Naive thymus-derived CD4-positive, alpha-beta T cell (primary cell): ENCODE results near the gene MDN1. TPM values are rescaled to one million over a fixed set of nuclear protein-coding genes. Genes with fewer than 3 reads are reported as not detected.
A peak's percentile ranks its signal among the peaks of the same experiment; 100 is the strongest.

Experiments
- ATAC-seq: fragments of 150-1000 bp; cut with Tn5 transposase; 2 replicates; pipeline ENCODE4 v1.10.0; 2021; ENCODE audit warnings: mild to moderate bottlenecking, moderate library complexity
- CTCF ChIA-PET: fragments of 350-600 bp; sonication (Branson Sonifier 250); formaldehyde crosslinking; loops from one replicate; lab custom pipeline; 2021; ENCODE audit warnings: antibody characterized with exemption; lab: Charles Lee
- POLR2A ChIA-PET: fragments of 350-600 bp; sonication (Branson Sonifier 250); formaldehyde crosslinking; loops from one replicate; lab custom pipeline; 2021; ENCODE audit warnings: antibody characterized with exemption, inconsistent platforms; lab: Charles Lee
- DNase-seq, 9 donors: peaks; one replicate each; pipeline versions ENCODE4 v3.0.0 to v3.0.0-alpha.2; 2020 to 2022; ENCODE audit warnings: mixed read lengths in 1 of 9
- H3K27ac ChIP-seq: one replicate; pipeline ENCODE4 v1.7.0; 2013; ENCODE audit warnings: mild to moderate bottlenecking, low read depth, low read length, moderate library complexity
- H3K27me3 ChIP-seq, 2 donors: one replicate each; pipeline ENCODE4 v1.7.0; 2013; ENCODE audit warnings: low read length in 2 of 2, mild to moderate bottlenecking in 2 of 2, moderate library complexity in 2 of 2; ENCODE audit not compliant: control insufficient read depth in 2 of 2, insufficient read depth in 2 of 2
- H3K36me3 ChIP-seq, 3 experiments: 1 replicate in 2 of 3; 2 replicates in 1 of 3; pipeline ENCODE4 v1.7.0; 2013; ENCODE audit warnings: low read length in 3 of 3, mild to moderate bottlenecking in 3 of 3, moderate library complexity in 1 of 3; ENCODE audit not compliant: insufficient read depth in 3 of 3, control insufficient read depth in 2 of 3
- H3K4me1 ChIP-seq, 2 donors: one replicate each; pipeline ENCODE4 v1.7.0; 2013; ENCODE audit warnings: low read length in 2 of 2, mild to moderate bottlenecking in 2 of 2, moderate library complexity in 1 of 2; ENCODE audit not compliant: control insufficient read depth in 2 of 2, insufficient read depth in 2 of 2
- H3K4me3 ChIP-seq: 2 replicates; pipeline ENCODE4 v1.7.0; 2013; ENCODE audit warnings: mild to moderate bottlenecking, low read length
- H3K9me3 ChIP-seq, 3 experiments: 1 replicate in 2 of 3; 2 replicates in 1 of 3; pipeline ENCODE4 v1.7.0; 2013; ENCODE audit warnings: low read length in 3 of 3; ENCODE audit not compliant: control insufficient read depth in 2 of 3
- H3K27ac Mint-ChIP-seq, 9 donors: one replicate each; pipeline ENCODE4 v1.8.0; 2020 to 2022; ENCODE audit warnings: mixed read lengths in 9 of 9, mild to moderate bottlenecking in 8 of 9, moderate library complexity in 5 of 9, inconsistent platforms in 2 of 9
- H3K27me3 Mint-ChIP-seq, 5 donors: one replicate each; pipeline ENCODE4 v1.8.0; 2021 to 2022; ENCODE audit warnings: mixed read lengths in 5 of 5, mild to moderate bottlenecking in 1 of 5
- H3K36me3 Mint-ChIP-seq, 5 donors: one replicate each; pipeline ENCODE4 v1.8.0; 2020 to 2022; ENCODE audit warnings: mixed read lengths in 5 of 5, mild to moderate bottlenecking in 3 of 5, inconsistent platforms in 1 of 5
- H3K4me1 Mint-ChIP-seq, 7 donors: one replicate each; pipeline ENCODE4 v1.8.0; 2020 to 2022; ENCODE audit warnings: mixed read lengths in 7 of 7, mild to moderate bottlenecking in 3 of 7, inconsistent platforms in 1 of 7
- H3K4me3 Mint-ChIP-seq, 10 donors: one replicate each; pipeline ENCODE4 v1.8.0; 2020 to 2022; ENCODE audit warnings: mild to moderate bottlenecking in 10 of 10, mixed read lengths in 10 of 10, moderate library complexity in 6 of 10, inconsistent platforms in 2 of 10
- H3K9me3 Mint-ChIP-seq, 11 donors: one replicate each; pipeline ENCODE4 v1.8.0; 2020 to 2022; ENCODE audit warnings: mixed read lengths in 11 of 11, mild to moderate bottlenecking in 4 of 11, inconsistent platforms in 1 of 11, moderate library complexity in 1 of 11
- intact Hi-C, 2 donors: fragments of 100-400 bp; cut with micrococcal nuclease; formaldehyde crosslinking; loops; one replicate each; pipeline ENCODE4 v1.15.1; 2023
- polyA plus RNA-seq, 2 donors: library from polyadenylated mRNA; unstranded; fragments of 300-500 nt; fragmentation: Illumina TruSeq; gene quantifications; one replicate each; pipeline ENCODE4 v1.2.3, GENCODE V29; 2021
- total RNA-seq, 6 experiments: library from RNA in 5 of 6; stranded (reverse) in 5 of 6; gene quantifications; 1 replicate in 5 of 6; 2 replicates in 1 of 6; pipeline ENCODE4 v1.2.3 and lab custom pipeline; 2021 to 2026

MDN1 gene
- total and polyA plus RNA-seq, 7 experiments from 2014 or later, result 8.2 to 66.1 (median 62.7) TPM

DNA sequence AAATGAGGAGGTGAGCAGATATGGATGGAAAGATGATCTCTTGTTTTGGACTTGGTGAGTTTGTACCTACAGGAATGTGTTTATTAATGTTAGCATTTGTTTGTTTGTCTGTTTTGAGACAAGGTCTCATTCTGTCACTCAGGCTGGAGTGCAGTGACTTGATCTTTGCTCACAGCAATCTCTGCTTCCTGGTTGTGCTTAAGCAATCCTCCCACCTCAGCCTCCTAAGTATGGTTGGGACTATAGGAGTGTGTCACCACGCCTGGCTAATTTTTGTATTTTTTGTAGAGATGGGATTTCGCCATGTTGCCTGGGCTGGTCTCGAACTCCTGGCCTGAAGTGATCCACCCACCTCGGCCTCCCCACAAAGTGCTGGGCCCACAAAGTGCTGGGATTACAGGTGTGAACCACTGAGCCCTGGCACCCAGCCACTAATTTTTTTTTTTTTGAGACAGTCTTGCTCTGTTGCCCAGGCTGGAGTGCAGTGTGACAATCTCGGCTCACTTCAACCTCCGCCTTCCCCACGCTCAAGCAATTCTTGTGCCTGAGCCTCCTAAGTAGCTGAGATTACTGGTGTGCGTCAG lies 17.1 kb upstream of the MDN1 start:
- Histone ChIP-seq H3K36me3 (peaks cover 0 to 9% (median 0%) of the 10 kb centered on the region in 3 experiments), H3K27ac (no peak overlapping the region), H3K27me3 (no peaks in the 10 kb centered on the region), H3K9me3 (no peaks in the 10 kb centered on the region), H3K4me1 (peaks cover 13 to 22% of the 10 kb centered on the region in 2 donors), H3K4me3 (no peak overlapping the region)
- intact Hi-C loops, result no loop called here
- peak overlapping the region in 8 of 9 donors; percentile 34 to 89 (median 74) for H3K27ac Mint-ChIP-seq
- ChIA-PET POLR2A (no interaction called here), CTCF (no interaction called here)
- peaks cover 0 to 40% (median 25%) of the 10 kb centered on the region in 5 donors for H3K36me3 Mint-ChIP-seq
- ATAC-seq, result no peak
- peaks cover 30 to 69% (median 45%) of the 10 kb centered on the region in 7 donors for H3K4me1 Mint-ChIP-seq
- H3K27me3 Mint-ChIP-seq, result no peaks in the 10 kb centered on the region
- peak in 1 of 9 donors; percentile 7 for DNase-seq
- peak overlapping the region in 9 of 10 donors; percentile 1 to 71 (median 32) for H3K4me3 Mint-ChIP-seq
- no peaks in the 10 kb centered on the region for H3K9me3 Mint-ChIP-seq

- Histone ChIP-seq H3K4me1 (peaks cover 21 to 33% of the 10 kb centered on the region in 2 donors), H3K9me3 (no peaks in the 10 kb centered on the region), H3K27me3 (no peaks in the 10 kb centered on the region), H3K27ac (peak overlapping the region; percentile 51), H3K36me3 (peaks cover 0 to 4% (median 0%) of the 10 kb centered on the region in 3 experiments), H3K4me3 (peak overlapping the region; percentile 2)
- Mint-ChIP-seq H3K4me3 (peak overlapping the region; percentile 54 to 78 (median 69)), H3K27ac (peak overlapping the region; percentile 55 to 89 (median 87)), H3K27me3 (no peaks in the 10 kb centered on the region), H3K9me3 (no peaks in the 10 kb centered on the region), H3K4me1 (peaks cover 33 to 77% (median 53%) of the 10 kb centered on the region in 7 donors), H3K36me3 (peaks cover 0 to 45% (median 25%) of the 10 kb centered on the region in 5 donors)
- ATAC-seq (peak; percentile 83), DNase-seq (peak in 3 of 9 donors; percentile 16 to 31 (median 25))
- intact Hi-C loops, result loop anchor here (2.0 kb wide), 1 partner anchor 16 kb away; the partner anchor contains the start of gene MDN1 (in 2 of the 2)
- ChIA-PET CTCF (interaction anchor here (0.6 kb wide), 1 partner anchor 558 kb away, joined by 3 read pairs; no protein-coding TSS in a partner anchor), POLR2A (interaction anchor here (1.0 to 3.4 kb wide), 3 partner anchors 14 to 37 kb away, joined by 4 to 13 read pairs (median 5); partner anchors contain the start of gene MDN1)
These were observed 15.5 kb upstream of the MDN1 start for GRCh38 chr6:89834884-89835792.

- ATAC-seq, result no peak
- peak overlapping the region; percentile 82 to 97 (median 92) for H3K27ac Mint-ChIP-seq
- DNase-seq, result no peak
- H3K4me3 Mint-ChIP-seq, result peak overlapping the region; percentile 92 to 100 (median 99)
- no peaks in the 10 kb centered on the region for H3K27me3 Mint-ChIP-seq
- Histone ChIP-seq H3K27ac (peak overlapping the region; percentile 83), H3K36me3 (peaks cover 0 to 7% (median 0%) of the 10 kb centered on the region in 3 experiments), H3K9me3 (no peaks in the 10 kb centered on the region), H3K27me3 (no peaks in the 10 kb centered on the region), H3K4me3 (peak overlapping the region; percentile 85), H3K4me1 (peaks cover 13 to 19% of the 10 kb centered on the region in 2 donors)
- ChIA-PET CTCF (interaction anchor here (0.7 kb wide), 1 partner anchor 36 kb away, joined by 3 read pairs; no protein-coding TSS in a partner anchor), POLR2A (interaction anchor here (3.2 kb wide), 1 partner anchor 11 kb away, joined by 68 read pairs; the partner anchor contains the start of gene MDN1)
- intact Hi-C loops, result no loop called here
- H3K4me1 Mint-ChIP-seq, result peaks cover 16 to 52% (median 38%) of the 10 kb centered on the region in 7 donors
- peaks cover 0 to 27% (median 14%) of the 10 kb centered on the region in 5 donors for H3K36me3 Mint-ChIP-seq
- H3K9me3 Mint-ChIP-seq, result no peaks in the 10 kb centered on the region
These were observed 10.7 kb upstream of the MDN1 start for GRCh38 chr6:89830170-89830809.

GRCh38 chr6:89829472-89830169 lies 10.0 kb upstream of the MDN1 start, which contains the start of gene CASP8AP2:
Gene CASP8AP2, plus strand, starts transcription at chr6:89829880.
- intact Hi-C loops, result loop anchor here (1.0 to 10.0 kb wide), 18 partner anchors 10 to 866 kb away; partner anchors contain the start of genes BACH2 (in 2 of the 2), LYRM2 (in 2 of the 2), MAP3K7 (in 2 of the 2) and MDN1 (in 2 of the 2)
- CTCF ChIA-PET, result interaction anchor here (0.6 to 1.5 kb wide), 3 partner anchors 9 to 595 kb away, joined by 3 to 15 read pairs (median 5); partner anchors contain the start of gene MDN1
- Histone ChIP-seq H3K27ac (peak within 1 kb of the TSS; percentile 83), H3K27me3 (no peaks in the 10 kb centered on the region), H3K4me3 (peak within 1 kb of the TSS; percentile 96), H3K36me3 (peaks cover 0 to 7% (median 0%) of the 10 kb centered on the region in 3 experiments), H3K9me3 (no peaks in the 10 kb centered on the region), H3K4me1 (peaks cover 9 to 13% of the 10 kb centered on the region in 2 donors)
- Mint-ChIP-seq H3K36me3 (peaks cover 0 to 22% (median 12%) of the 10 kb centered on the region in 5 donors), H3K4me3 (peak within 1 kb of the TSS; percentile 92 to 100 (median 99)), H3K27ac (peak within 1 kb of the TSS; percentile 84 to 97 (median 95)), H3K27me3 (no peaks in the 10 kb centered on the region), H3K9me3 (no peaks in the 10 kb centered on the region), H3K4me1 (peaks cover 10 to 45% (median 32%) of the 10 kb centered on the region in 7 donors)
- DNase-seq, result peak; percentile 71 to 98 (median 96)
- POLR2A ChIA-PET, result interaction anchor here (0.6 to 3.2 kb wide), 11 partner anchors 10 to 749 kb away, joined by 3 to 68 read pairs (median 3); partner anchors contain the start of genes MDN1 and PNRC1
- ATAC-seq, result peak; percentile 97

DNA sequence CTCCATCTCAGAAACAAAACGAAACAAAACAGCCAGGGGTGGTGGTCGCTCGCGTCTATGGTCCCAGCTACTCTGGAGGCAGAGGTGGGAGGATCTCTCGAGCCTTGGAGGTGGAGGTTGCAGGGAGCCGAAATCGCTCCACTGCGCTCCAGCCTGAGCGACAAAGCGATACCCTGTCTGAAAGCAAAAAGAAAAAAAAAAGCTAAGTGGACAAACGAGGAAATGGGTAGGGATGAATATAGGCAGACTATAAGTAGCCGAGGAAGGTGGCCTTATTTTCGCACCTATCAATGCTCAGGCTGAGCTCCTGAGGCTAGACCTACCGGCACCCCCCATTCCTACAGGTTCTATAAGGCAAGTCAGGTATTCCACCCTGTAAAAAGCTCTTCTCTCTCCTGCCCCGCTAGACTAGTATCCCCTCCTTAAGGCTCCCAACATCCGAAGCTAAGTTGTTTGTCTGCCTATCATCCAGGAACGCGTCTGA lies 9.4 kb upstream of the MDN1 start:
- Histone ChIP-seq H3K4me3 (peak overlapping the region; percentile 96), H3K36me3 (peaks cover 0 to 7% (median 0%) of the 10 kb centered on the region in 3 experiments), H3K9me3 (no peaks in the 10 kb centered on the region), H3K27ac (peak overlapping the region; percentile 83), H3K27me3 (no peaks in the 10 kb centered on the region), H3K4me1 (peaks cover 8 to 12% of the 10 kb centered on the region in 2 donors)
- intact Hi-C loops, result loop anchor here (1.0 to 10.0 kb wide), 18 partner anchors 10 to 866 kb away; partner anchors contain the start of genes BACH2 (in 2 of the 2), LYRM2 (in 2 of the 2), MAP3K7 (in 2 of the 2) and MDN1 (in 2 of the 2)
- ChIA-PET CTCF (interaction anchor here (0.6 to 1.5 kb wide), 3 partner anchors 9 to 596 kb away, joined by 3 to 15 read pairs (median 5); partner anchors contain the start of gene MDN1), POLR2A (interaction anchor here (0.6 to 3.2 kb wide), 11 partner anchors 10 to 750 kb away, joined by 3 to 68 read pairs (median 3); partner anchors contain the start of genes MDN1 and PNRC1)
- peak in 1 of 9 donors; percentile 32 for DNase-seq
- Mint-ChIP-seq H3K27ac (peak overlapping the region; percentile 84 to 97 (median 95)), H3K4me3 (peak overlapping the region; percentile 92 to 100 (median 99)), H3K27me3 (no peaks in the 10 kb centered on the region), H3K4me1 (peaks cover 10 to 42% (median 32%) of the 10 kb centered on the region in 7 donors), H3K36me3 (peaks cover 0 to 22% (median 12%) of the 10 kb centered on the region in 5 donors), H3K9me3 (no peaks in the 10 kb centered on the region)
- peak; percentile 49 for ATAC-seq
